NCI-H2029 (cell line): Measurements from ENCODE around the gene SCUBE1.
"Not testable (repeated sequence)": the region's sequence is repeated elsewhere in the genome, so short reads cannot be mapped to it uniquely, and the experiment has no call there.

Experiments
- DNase-seq: peaks from one replicate; lab custom pipeline; 2025; lab: John Stamatoyannopoulos, UW

Gene SCUBE1

GRCh38 chr22:43301866-43302265 lies 41.3 kb downstream of the SCUBE1 start:
- DNase-seq: no peak

GRCh38 chr22:43300891-43301676 lies 42.1 kb downstream of the SCUBE1 start:
- DNase-seq: no peak

- DNase-seq: no peak
Observed at GRCh38 chr22:43299736-43300135, 43.4 kb downstream of the SCUBE1 start.

- no peak for DNase-seq
Observed at GRCh38 chr22:43298062-43298801, 44.9 kb downstream of the SCUBE1 start.

- DNase-seq: no peak
Observed at GRCh38 chr22:43297270-43298061, 45.7 kb downstream of the SCUBE1 start.

- DNase-seq: no peak
Observed at GRCh38 chr22:43296276-43296902, 46.8 kb downstream of the SCUBE1 start.

- no peak for DNase-seq
Observed at GRCh38 chr22:43295660-43296059, 47.5 kb downstream of the SCUBE1 start.

GRCh38 chr22:43295173-43295572 lies 48.0 kb downstream of the SCUBE1 start:
- DNase-seq: no peak

- DNase-seq: peak; percentile 94
Observed at GRCh38 chr22:43293655-43294392, 49.3 kb downstream of the SCUBE1 start.

- peak; percentile 82 for DNase-seq
Observed at GRCh38 chr22:43293259-43293654, 49.9 kb downstream of the SCUBE1 start.

- peak; percentile 53 for DNase-seq
Observed at GRCh38 chr22:43292630-43293018, 50.5 kb downstream of the SCUBE1 start.

GRCh38 chr22:43291381-43291780 lies 51.8 kb downstream of the SCUBE1 start:
- DNase-seq: no peak

- DNase-seq: peak; percentile 29
Observed at GRCh38 chr22:43289976-43290721, 53.0 kb downstream of the SCUBE1 start.

- no peak for DNase-seq
Observed at GRCh38 chr22:43289531-43289963, 53.6 kb downstream of the SCUBE1 start.

- DNase-seq: no peak
Observed at GRCh38 chr22:43288807-43289420, 54.3 kb downstream of the SCUBE1 start.

- no peak for DNase-seq
Observed at GRCh38 chr22:43288378-43288777, 54.8 kb downstream of the SCUBE1 start.

GRCh38 chr22:43287441-43287840 lies 55.7 kb downstream of the SCUBE1 start:
- no peak for DNase-seq

- no peak for DNase-seq
Observed at GRCh38 chr22:43281394-43281793, 61.8 kb downstream of the SCUBE1 start.

GRCh38 chr22:43280523-43280886 lies 62.7 kb downstream of the SCUBE1 start:
- not testable (repeated sequence) for DNase-seq

- DNase-seq: no peak
Observed at GRCh38 chr22:43279867-43280522, 63.2 kb downstream of the SCUBE1 start.
